K562 (cell line): ENCODE results near the gene PACSIN3. TPM values are rescaled to one million over a fixed set of nuclear protein-coding genes. Genes with fewer than 3 reads are reported as not detected.

Experiments used
- CBX5 ChIP-seq: IDR thresholded peaks from 2 replicates; pipeline ENCODE4 v1.6.1; 2014; ENCODE audit warnings: low read depth, borderline replicate concordance
- L3MBTL2 ChIP-seq: fragments of 450-650 bp; IDR thresholded peaks from 2 replicates; pipeline ENCODE4 v1.6.1; 2016; ENCODE audit warnings: mild to moderate bottlenecking, moderate library complexity
- NR2C2 ChIP-seq, 2 experiments: fragments of 200-800 bp in 1 of 2; sonication (Bioruptor generic) in 1 of 2; sonication (generic) in 1 of 2; formaldehyde crosslinking in 1 of 2; IDR thresholded peaks; 2 replicates each; pipeline versions ENCODE4 v1.6.1 to v1.8.0; 2016 to 2022; ENCODE audit warnings: mild to moderate bottlenecking in 1 of 2, missing compliant biosample characterization in 1 of 2, missing genetic modification characterization in 1 of 2, missing genetic modification reagents in 1 of 2
- PRPF4 ChIP-seq: fragments of 200-400 bp; formaldehyde crosslinking; IDR thresholded peaks from one replicate; pipeline ENCODE4 v1.6.1; 2017; ENCODE audit warnings: low read length, low read depth, mild to moderate bottlenecking; ENCODE audit not compliant: insufficient read depth, poor library complexity, severe bottlenecking
- TCF7 ChIP-seq: sonication (generic); IDR thresholded peaks from 2 replicates; pipeline ENCODE4 v1.6.1; 2016; ENCODE audit warnings: antibody characterized with exemption, borderline replicate concordance
- ZNF224 ChIP-seq: sonication (generic); formaldehyde crosslinking; IDR thresholded peaks from 2 replicates; pipeline ENCODE4 v1.8.0; 2022; ENCODE audit warnings: mild to moderate bottlenecking, missing genetic modification reagents
- ZNF518B ChIP-seq: fragments of 250-450 bp; sonication (Bioruptor Pico); IDR thresholded peaks from 2 replicates; pipeline ENCODE4 v1.5.0; 2021; ENCODE audit warnings: mild to moderate bottlenecking, moderate library complexity
- polyA plus RNA-seq, 8 experiments: library from polyadenylated mRNA; depleted of rRNA in 4 of 8; stranded (reverse) in 5 of 8; unstranded in 3 of 8; fragments of >200 nt; fragmentation: Nextera tagmentation in 2 of 8; fragmentation: Illumina TruSeq in 1 of 8; extraction: Ambion mirVana in 2 of 8; extraction: Trizol in 1 of 8; gene quantifications; 2 replicates each; pipeline versions ENCODE4 v1.2.1 to v1.2.3, GENCODE V29; 2011 to 2014; ENCODE audit warnings: inconsistent platforms in 1 of 8, missing spikeins in 1 of 8
- total RNA-seq, 7 experiments: library from RNA; depleted of rRNA in 6 of 7; stranded (reverse); fragments of >200 nt in 6 of 7; fragmentation: Illumina TruSeq in 2 of 7; extraction: Trizol in 2 of 7; gene quantifications; 2 replicates each; pipeline versions ENCODE4 v1.2.1 to v1.2.3, GENCODE V29; 2011 to 2021; ENCODE audit warnings: low replicate concordance in 1 of 7
- TF ChIP-seq, protein P1 (sequence below): sonication (generic); formaldehyde crosslinking; IDR thresholded peaks from 2 replicates; pipeline ENCODE4 v1.8.0; 2022; ENCODE audit warnings: mild to moderate bottlenecking, missing genetic modification reagents
- TF ChIP-seq, protein P2 (sequence below), 2 experiments: IDR thresholded peaks; 2 replicates each; pipeline ENCODE4 v1.6.1; 2012; ENCODE audit warnings: improper control_type of control experiment in 2 of 2, low read depth in 2 of 2, low read length in 2 of 2, borderline replicate concordance in 1 of 2

Gene PACSIN3
- total and polyA plus RNA-seq, 9 of the 15 experiments (the other 6 are each of a cell fraction or from before 2014, with no cell fraction given) = 0.13 to 18.1 (median 7.1) TPM

DNA sequence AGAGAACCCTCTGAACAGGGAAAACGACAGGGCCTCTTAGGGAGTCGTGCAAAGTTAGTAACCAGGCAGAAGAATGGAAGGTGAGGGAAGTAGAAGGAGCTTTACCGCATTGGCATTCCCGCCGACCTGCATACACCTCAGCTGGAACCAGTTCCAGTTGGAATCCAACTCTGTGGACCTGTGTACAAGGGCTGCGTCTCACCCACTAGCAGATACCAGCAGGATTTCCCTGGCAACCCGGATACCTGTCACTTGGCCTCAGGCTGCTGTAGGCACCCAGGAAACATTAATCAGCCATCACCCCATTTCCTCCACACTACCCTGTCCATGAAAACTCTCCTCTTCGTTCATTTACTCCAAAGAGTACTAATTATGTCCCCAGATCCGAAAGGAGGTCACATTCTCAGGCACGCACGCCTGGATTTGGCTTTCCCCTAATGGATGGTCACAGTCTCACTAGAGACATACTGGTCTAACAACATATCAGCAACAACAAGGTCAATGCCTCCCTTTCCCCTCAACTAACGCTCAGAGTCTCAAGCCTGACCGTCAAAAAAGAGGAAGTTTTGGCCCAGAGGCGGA lies 10.4 kb downstream of the PACSIN3 start (continued):
- TF ChIP-seq, protein P1, sequence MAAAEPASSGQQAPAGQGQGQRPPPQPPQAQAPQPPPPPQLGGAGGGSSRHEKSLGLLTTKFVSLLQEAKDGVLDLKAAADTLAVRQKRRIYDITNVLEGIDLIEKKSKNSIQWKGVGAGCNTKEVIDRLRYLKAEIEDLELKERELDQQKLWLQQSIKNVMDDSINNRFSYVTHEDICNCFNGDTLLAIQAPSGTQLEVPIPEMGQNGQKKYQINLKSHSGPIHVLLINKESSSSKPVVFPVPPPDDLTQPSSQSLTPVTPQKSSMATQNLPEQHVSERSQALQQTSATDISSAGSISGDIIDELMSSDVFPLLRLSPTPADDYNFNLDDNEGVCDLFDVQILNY (CRISPR knock-in tag) = peak; percentile 63; the same call in 1 of the 2 replicates
- TF ChIP-seq TCF7 (0 out of 2 replicates have a peak, but pooled peaks have one; percentile 27), NR2C2 (CRISPR knock-in tag; IDR thresholded peaks at IDR 0.05) (peak; percentile 81; the same call in 1 of the 2 replicates), NR2C2 (tag; IDR thresholded peaks at IDR 0.05) (no peak), ZNF518B (CRISPR knock-in tag) (no peak), ZNF224 (CRISPR knock-in tag) (0 out of 2 replicates have a peak, but pooled peaks have one; percentile 30), PRPF4 (no peak), L3MBTL2 (peak; percentile 61; the same call in 1 of the 2 replicates), CBX5 (0 out of 2 replicates have a peak, but pooled peaks have one; percentile 2)
- TF ChIP-seq, protein P2, sequence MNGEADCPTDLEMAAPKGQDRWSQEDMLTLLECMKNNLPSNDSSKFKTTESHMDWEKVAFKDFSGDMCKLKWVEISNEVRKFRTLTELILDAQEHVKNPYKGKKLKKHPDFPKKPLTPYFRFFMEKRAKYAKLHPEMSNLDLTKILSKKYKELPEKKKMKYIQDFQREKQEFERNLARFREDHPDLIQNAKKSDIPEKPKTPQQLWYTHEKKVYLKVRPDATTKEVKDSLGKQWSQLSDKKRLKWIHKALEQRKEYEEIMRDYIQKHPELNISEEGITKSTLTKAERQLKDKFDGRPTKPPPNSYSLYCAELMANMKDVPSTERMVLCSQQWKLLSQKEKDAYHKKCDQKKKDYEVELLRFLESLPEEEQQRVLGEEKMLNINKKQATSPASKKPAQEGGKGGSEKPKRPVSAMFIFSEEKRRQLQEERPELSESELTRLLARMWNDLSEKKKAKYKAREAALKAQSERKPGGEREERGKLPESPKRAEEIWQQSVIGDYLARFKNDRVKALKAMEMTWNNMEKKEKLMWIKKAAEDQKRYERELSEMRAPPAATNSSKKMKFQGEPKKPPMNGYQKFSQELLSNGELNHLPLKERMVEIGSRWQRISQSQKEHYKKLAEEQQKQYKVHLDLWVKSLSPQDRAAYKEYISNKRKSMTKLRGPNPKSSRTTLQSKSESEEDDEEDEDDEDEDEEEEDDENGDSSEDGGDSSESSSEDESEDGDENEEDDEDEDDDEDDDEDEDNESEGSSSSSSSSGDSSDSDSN (IDR thresholded peaks at IDR 0.05; ENCODE audit: borderline replicate concordance in 1 of 2, low read depth in 2 of 2, low read length in 2 of 2) = 0 out of 4 replicates have a peak, but pooled peaks of 1 of the 2 experiments have one; percentile 25
